Astrocyte (in vitro differentiated cells and primary cell): ENCODE measurements around the gene NUP37.

ENCODE experiments used
- EZH2 ChIP-seq: IDR thresholded peaks from 2 replicates; pipeline ENCODE4 v1.6.1; 2012; ENCODE audit warnings: mild to moderate bottlenecking, low read length, inconsistent platforms; ENCODE audit not compliant: insufficient read depth
- TF ChIP-seq, protein P1 (sequence below): IDR thresholded peaks from 2 replicates; pipeline ENCODE4 v1.5.1; 2011; ENCODE audit warnings: low read depth, mild to moderate bottlenecking, inconsistent platforms, low read length, moderate library complexity; ENCODE audit not compliant: insufficient read depth

DNA sequence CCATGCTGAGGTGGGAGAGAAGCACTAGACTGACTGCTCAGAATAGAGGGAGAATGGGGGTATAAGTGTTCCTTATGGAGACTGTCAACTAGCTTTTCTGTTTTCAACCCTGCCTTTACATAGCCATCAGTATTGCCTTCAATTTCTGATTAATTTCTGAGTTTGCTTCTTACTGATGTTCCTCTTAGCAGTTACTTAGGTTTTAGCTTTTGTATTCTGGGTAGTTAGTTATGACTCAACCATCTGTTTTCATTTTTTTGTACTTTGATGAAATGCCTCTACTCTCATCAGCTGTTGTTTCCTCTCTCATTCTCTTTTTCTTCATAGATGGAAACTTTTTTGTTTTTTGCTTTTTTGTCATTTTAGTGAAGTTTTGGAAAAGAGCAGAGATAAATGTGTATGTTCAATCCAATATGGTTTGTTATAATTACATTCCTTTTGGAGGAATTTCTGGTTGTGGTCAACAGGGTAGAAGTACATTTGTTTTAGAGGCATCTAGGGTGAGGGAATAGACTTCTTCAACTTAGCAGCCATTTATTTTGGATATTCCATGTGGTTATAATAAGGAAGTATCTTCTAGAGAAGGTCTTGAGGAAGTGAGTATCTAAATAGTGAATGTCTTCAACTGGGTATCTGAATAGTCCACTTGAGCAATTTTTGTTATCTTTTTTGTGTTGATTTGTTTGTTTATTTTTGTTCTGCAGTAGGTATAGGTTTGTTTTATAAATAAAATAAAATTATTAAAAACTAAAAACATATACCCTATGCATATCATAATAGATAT lies 48.1 kb upstream of the NUP37 start:
- TF ChIP-seq, protein P1, sequence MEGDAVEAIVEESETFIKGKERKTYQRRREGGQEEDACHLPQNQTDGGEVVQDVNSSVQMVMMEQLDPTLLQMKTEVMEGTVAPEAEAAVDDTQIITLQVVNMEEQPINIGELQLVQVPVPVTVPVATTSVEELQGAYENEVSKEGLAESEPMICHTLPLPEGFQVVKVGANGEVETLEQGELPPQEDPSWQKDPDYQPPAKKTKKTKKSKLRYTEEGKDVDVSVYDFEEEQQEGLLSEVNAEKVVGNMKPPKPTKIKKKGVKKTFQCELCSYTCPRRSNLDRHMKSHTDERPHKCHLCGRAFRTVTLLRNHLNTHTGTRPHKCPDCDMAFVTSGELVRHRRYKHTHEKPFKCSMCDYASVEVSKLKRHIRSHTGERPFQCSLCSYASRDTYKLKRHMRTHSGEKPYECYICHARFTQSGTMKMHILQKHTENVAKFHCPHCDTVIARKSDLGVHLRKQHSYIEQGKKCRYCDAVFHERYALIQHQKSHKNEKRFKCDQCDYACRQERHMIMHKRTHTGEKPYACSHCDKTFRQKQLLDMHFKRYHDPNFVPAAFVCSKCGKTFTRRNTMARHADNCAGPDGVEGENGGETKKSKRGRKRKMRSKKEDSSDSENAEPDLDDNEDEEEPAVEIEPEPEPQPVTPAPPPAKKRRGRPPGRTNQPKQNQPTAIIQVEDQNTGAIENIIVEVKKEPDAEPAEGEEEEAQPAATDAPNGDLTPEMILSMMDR = no peak
- TF ChIP-seq EZH2 = no peak
